HG03571 (cell line): Measurements from ENCODE around the gene ITLN1.
"Not testable (repeated sequence)": the region's sequence is repeated elsewhere in the genome, so short reads cannot be mapped to it uniquely, and the experiment has no call there.

Source experiments
- ATAC-seq: cut with Tn5 transposase; IDR thresholded peaks from one replicate; pipeline ENCODE4 v1.9.1; 2021; ENCODE audit not compliant: unreplicated experiment

The ITLN1 gene

DNA sequence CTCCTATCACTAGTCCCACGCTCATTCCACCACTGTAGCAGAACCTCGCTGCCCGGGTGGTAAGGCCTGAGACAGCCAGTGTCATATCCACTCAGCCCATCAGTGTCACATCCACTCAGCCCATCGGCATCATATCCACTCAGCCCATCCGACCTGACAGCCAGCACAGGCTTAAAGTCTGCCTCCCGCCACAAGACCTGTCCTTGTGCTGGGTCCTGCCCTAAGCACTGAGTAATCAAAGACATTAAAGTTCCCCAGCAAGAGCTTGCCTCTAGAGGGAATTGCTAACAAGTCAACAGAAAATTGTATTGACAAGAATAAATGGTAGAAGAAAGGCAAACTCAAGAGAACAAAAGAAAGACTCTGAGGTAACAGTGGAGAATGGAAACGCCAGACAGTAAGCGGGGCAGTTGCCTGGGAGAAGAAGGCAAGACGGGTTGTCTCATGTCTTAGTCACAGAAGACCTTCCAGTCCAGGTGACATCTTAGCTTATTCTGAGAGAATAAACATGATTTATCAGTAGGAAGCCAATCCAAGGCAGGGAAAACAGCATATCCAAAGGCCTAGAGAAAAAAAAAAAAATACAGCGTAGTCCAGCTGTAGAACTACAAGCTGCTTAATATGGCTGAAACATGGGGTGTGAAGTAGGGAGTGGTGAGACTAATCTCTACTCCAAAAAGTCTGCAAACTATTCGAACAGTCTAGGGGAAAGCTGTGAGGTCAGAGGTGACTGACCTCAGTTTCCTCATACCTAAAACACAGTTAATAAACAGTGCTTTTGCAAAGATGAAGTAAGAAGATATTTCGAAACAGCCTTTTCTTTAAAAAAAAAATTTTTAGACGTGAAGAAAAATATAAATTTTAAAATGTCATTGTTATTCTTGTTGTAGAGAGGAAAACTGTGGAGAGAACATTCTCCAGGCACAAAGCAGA is 1.1 kb downstream of the ITLN1 start:
- no peak for ATAC-seq

DNA sequence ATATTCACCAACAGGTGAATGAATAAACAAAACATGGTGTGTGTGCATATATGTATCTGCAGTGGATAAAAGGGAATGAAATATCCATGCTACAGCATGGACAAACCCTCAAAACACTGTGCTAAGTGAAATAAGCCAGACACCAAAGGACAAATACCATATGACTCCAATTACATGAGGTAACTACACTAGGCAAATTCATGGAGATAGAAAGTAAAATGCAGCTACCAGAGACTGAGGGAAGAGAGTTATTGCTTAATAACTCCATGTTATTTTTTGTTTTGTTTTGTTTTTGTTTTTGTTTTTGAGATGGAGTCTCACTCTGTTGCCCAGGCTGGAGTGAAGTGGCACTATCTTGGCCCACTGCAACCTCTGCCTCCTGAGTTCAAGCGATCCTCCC is 2.4 kb downstream of the ITLN1 start:
- no peak for ATAC-seq

DNA sequence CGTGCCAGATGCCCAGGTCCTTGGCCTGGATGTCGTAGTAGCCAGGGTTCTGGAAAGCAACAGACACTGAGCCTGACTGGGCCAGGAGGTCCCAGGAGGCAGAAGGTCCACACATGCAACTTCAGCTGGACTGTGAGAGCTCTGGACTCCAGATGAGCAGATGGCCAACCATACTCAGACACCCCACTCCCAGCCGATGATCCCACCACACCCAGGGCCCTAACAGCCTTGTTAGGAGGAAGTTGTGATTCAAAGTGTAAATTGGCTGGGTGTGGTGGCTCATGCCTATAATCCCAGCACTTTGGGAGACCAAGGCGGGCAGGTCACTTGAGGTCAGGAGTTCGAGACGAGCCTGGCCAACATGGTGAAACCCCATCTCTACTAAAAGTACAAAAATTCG is 3.7 kb downstream of the ITLN1 start:
- ATAC-seq = not testable (repeated sequence)

DNA sequence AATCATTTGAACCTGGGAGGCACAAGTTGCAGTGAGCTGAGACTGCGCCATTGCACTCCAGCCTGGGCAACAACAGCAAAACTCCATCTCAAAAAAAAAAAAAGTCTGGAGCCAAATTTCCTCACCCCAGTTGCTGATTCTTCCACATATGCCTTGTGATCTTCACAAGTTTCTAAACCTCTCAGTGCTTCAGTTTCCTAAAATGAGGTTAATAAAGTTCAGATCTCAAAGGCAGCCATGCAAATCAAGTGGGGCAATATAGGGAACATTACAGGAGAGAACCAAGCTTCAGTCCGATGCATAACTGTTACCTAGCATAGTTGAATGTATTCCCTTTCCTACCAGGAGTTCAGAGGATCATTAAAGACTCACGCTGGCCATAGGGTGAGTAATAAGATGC is 4.8 kb downstream of the ITLN1 start:
- no peak for ATAC-seq

DNA sequence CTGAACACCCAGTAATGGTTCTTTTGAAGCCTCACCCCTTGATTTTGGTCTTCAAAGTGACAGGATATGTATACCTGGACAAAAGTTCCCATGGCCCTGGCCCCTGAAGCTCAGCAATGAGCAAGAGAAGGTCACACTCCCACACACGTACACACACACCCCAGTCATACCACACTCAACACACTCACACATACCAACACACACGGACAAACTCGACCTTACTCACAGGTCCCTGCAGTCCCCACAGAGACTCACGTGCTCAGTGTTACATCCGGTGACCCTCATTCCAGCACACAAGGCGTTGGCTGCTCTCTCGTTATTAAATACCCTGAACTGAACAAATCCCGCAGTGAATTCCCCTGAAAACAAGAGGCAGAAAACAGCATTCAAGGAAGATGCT is 5.9 kb downstream of the ITLN1 start:
- no peak for ATAC-seq

DNA sequence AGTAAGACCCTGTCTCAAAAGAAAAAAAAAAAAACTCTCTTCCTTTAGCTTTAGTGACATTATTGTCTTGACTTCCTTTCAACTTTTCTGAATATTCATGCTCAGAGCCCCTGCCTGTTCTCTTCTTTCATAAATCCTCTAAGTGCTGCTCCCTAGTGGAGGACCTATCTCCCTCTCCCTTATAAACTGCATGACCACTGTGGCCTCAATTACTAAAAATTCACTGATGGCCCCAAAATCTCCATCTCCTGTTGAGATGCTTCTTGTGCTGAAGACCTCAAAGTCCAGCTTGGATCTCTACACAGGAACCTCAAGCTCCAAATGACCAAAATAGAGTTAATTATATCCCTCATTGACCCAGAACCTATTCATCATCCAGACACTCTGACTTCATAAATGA is 7.8 kb downstream of the ITLN1 start:
- no peak for ATAC-seq

DNA sequence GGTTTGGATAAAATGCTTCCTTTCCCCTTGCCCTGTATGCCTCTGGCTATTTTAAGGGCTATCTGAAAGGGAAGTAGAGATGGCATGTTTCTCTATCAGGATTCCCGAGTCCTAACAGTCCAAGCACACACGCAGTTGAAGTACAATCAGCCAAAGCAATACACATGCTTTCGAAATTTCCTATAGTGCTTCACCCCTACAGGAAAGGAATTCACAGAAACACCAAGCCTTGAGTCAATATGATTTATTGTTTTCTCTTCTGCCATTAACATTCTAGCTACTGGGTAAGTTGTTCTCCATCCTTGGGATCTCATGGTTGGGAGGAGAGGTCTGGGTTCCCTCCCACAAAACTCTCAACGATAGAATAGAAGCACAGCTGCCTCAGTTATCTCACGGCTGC is 8.7 kb downstream of the ITLN1 start:
- no peak for ATAC-seq

DNA sequence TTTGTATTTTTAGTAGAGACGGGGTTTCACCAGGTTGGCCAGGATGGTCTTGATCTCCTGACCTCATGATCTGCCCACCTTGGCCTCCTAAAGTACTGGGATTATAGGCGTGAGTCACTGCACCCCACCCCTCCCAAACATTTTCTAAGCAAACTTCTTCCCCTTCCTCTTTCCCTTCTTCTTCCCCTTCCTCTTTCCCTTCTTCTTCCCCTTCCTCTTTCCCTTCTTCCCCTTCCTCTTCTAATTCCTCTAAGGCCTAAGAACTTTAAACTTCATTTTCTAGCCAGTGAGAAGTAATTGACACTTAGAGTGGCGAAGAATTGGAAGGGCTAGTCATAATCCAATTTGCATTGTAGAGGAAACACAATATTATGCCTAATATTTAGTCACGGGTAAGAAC is 9.4 kb downstream of the ITLN1 start:
- not testable (repeated sequence) for ATAC-seq

DNA sequence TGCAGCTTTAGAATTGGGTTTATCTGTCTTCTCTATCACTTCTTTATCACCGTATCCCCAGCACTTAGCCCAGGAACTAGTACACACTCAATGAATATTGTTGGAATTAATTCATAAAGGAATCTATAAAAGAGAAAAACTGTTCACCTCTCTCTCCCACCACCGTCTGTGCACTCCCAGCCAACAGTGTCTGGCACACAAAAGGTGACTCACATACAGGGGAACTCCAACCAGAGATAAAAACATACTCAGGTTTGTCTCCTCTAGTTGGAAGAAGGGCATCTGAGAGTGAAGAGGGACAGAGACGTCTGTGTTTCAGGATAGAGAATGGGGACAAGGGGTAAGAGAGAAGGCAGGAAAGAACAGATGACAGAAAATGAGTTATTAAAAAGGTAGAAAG is 10.0 kb downstream of the ITLN1 start:
- ATAC-seq = no peak

DNA sequence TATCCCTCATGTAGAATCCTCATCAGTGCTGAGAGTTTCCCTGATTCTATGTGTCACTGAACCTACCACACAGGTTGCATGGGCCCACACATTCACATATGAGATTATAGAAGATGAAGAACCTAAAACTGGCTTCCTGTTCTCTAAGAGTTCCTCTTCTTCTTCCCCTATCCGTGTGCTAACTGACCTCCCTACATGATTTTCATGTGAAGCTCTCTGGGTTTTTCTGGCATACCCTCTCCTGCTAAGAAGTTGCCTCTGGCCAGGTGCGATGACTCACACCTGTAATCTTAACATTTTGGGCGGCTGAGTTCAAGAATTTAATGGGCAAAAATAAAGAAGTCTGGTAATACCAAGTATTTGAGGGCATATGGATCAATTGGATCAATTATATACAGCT is 16.8 kb downstream of the ITLN1 start:
- ATAC-seq = no peak

DNA sequence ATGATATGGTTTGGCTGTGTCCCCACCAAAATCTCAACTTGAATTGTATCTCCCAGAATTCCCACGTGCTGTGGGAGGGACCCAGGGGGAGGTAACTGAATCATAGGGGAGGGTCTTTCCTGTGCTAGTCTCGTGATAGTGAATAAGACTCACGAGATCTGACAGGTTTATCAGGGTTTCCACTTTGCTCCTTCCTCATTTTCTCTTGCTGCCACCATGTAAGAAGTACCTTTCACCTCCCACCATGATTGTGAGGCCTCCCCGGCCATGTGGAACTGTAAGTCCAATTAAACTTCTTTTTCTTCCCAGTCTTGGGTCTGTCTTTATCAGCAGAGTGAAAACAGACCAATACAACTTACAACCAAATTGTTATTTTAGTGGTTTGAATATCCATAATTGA is 17.3 kb downstream of the ITLN1 start:
- not testable (repeated sequence) for ATAC-seq

DNA sequence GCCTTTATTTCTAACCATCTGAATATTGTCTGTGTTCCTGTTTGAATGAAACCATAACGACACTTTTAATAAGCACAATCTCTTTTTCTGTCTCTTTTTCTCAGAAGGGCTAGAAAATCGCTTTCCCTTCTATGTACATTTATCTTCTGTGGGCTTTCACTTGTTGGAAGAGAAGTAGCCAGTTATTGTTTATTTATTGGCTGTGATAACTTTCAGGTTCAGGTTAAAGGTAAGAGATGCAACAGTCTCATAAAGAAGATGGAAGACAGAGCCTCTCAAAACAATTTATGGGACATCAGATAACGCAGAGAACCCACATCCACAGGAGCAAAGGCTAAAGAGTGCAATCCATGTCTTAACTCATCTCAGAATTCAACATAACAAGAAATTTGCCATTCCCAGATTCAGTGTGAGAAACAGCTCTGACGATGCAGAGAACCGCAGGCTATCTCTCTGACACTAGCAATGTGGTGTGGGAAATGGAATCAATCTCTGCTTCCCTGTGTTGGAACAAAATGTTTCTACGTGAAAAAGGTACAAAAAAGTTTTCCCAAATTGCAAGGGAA is 18.2 kb downstream of the ITLN1 start:
- ATAC-seq = no peak

DNA sequence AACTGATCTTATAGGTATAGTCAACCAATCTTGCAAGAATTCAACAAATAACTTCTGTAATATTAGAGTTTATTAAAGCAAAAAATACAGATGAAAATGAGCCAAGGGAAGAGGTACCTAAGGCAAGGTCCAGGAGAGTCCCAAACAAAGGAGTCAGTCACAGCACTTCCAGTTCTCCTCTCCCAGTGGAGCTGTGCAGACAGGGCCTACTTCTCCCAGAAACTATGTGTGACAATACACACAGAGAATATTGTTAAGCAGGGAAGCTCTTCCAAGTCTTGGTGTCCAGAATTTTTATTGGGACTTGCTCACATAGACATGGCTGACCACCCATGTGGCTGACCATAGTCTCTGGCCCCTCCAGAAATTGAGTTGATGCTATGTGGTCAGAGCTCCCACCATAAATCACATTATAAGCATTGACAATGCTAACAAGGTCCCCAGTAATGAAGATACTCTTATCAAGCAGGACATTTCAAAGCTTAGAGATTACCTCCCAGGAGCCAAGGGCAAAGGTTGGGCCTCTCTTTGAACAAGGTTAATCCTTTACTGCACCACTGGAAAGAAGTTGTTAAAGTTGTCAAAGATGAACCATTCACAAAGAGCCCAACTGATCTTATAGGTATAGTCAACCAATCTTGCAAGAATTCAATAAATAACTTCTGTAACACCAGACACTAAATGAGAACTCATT is 18.8 kb downstream of the ITLN1 start:
- ATAC-seq = no peak

DNA sequence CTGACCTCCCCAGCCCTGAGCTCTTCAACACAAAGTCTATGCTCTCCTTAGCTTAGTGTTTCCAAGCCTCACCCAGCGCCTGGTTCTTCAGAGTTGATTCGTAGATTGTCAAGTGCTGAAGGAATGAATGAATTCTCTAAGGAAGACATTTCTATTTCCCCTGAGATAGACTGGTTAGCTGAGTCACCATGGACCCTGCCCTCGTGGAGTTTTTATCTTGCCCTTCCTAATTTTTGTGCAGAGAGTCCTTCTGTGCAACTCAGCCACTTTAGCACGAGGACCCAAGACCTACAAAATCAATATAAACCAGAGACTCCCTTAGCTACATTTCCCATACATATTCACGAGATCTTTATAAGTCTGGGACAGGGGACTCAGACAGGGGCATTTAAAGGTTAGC is 19.6 kb downstream of the ITLN1 start:
- ATAC-seq = no peak

DNA sequence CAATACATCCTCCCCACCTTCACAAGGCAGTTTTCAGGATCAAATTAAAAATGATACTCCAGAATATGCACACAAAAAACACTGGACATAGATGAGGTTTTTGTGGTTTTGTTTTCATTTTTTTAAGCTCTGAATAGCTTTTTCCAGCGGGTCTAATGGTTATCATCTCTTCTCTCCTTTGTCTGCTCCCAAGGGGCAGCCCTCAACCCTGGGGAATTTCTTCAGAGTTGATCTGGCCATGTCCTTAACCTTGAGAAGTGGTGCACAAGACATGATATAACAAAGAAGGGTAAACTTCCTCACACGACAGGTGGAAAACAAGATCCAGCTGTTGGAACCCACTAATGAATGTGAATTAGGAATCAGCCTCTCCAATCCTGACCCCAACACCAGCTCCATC is 20.8 kb downstream of the ITLN1 start:
- no peak for ATAC-seq

DNA sequence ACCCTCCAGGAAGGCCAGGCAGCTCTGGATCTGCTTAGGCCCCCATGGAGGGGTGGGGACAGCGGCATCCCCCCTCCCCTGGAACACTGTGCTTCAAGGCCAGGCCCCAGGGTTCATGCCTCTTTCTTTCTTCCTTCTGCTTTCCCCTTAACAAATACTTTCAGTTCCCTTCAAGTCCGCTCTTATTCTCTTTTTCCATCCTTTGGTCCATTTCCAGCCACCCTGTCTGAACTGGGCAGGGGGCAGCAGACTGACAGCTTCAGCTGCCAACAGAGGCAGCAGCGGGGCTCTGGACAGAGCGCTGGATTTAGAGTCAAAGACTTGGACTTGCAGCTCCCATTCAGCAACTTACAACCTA is 21.2 kb downstream of the ITLN1 start:
- no peak for ATAC-seq

DNA sequence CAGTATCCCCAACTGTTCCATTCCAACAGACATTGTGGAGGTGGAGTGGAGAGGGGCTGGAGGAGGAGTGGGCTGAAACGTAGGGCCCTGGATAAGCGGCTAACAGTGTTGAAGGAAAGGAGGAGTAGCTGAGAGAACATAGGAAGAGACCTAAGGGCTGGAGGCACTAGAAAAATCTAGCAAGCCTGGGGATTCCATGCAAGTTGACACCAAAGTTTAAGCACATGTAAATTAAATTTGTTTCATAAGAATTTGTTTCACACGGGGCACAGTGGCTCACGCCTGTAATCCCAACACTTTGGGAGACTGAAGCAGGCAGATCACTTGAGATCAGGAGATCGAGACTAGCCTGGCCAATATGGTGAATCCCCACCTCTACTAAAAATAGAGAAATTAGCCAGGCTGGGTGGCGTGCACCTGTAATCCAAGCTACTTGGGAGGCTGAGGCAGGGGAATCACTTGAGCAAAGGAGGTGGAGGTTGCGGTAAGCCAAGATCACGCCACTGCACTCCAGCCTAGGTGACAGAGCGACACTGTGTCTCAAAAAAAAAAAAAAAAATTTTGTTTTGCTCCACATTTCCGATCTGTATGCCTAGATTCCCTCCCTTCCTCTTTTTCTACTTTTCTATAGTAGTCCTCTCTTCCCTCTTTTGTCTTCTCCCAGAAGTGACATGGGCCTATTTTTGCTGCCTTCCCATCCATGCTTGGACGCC is 21.8 kb downstream of the ITLN1 start:
- no peak for ATAC-seq

DNA sequence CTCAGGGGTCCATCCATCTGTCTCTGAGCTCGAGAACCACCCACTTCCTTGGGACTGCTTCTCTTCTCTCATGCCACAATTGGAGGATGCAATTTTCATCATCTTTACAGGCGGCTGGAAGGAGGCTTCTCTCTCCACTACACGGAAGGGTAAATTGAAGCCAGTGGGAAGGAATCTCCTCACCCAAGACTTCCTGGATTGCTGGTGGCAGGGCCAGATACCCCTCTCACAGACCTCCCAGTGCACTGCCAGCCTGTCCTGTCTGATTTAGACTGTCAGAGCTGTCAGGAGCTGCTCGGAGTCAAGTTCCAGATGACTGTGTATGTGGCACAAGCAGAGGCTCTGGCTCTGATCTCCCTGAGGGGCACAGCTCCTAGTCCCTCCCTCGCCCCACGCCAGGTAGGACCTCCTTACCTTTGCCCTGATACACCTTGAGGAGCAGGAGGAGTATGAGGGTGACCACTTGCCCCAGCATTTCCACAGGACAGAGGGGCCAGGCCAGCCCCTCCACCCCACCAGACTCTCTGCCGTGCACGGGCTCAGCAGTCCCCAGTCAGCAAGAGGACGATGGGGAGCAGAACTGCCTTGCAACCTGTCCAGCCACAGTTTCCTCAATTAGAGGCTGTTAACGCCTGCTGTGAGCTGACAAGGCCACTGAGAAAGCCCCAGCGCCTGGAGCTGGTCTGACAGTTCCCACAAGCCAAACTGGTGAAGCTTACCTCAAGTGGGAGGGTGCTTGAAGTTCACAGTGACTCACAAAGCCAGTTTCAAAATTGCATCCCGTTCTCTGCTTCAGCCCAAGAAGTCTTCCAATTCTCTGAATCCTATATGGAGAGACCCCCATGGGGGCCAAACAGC is 22.5 kb downstream of the ITLN1 start, which contains the start of gene CD244:
Gene CD244 (minus strand): TSS at position 685 of the 858 bp plus-strand sequence. CDS start 210 bp downstream, at position 475.
- ATAC-seq = peak; percentile 82

DNA sequence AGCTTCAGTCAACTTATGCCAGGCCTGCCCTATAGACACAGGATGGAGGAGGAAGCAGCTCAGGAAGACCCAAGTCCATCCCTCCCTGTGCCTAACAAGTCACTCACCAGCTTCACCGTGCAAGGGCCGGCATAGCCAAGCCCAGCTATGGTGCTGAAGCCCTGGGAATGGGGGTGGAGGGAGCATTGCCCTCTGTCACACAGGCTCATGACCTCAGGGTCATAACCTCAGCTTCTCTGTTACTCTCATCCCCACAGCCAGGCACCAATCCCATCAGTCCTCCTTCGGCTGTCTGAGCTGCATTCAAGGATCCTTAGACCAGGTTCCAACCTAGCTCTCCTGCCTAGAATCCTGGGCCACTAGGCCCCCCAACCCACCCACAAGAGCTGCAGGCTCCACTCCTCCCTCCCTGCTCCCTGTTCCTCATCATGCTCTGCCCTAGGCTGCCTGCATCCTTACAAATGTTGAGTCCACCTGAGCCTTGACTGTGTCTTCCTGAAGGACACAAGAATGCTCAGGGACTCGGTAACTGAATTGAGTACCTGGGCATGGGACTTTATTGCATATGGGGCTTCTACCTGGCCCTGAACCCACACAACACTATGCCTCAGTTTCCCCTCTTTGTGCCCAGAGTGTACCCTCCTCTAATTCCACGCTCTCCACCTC is 24.0 kb downstream of the ITLN1 start:
- ATAC-seq = no peak

DNA sequence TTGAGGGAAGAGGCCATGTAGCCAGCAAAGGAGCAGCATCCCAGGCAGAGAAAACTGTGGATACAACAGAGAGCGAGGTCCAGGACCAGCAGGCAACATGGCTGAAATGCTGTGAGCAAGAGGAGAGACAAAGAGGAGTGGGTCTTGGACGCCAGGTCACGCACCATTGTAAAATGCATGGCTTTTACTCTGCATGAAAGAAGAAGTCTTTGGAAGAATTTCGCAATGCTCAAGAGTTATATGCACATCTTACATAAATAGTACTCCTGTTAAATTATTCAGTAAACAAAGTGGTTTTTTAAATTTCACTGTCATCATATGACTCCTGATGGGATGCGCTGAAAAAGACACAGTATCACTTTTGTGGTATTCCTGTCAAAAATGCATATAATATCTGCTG is 25.8 kb downstream of the ITLN1 start:
- ATAC-seq = no peak
